SK-N-SH (cell line): ENCODE data around the gene MOBP. TPM values are rescaled to one million over a fixed set of nuclear protein-coding genes. Genes with fewer than 3 reads are reported as not detected.

Experiments
- CTCF ChIA-PET: fragments of 300-600, 350-600 bp; formaldehyde crosslinking; extraction: SDS; loops from one replicate; lab custom pipeline; 2021; lab: Yijun Ruan, JAX
- POLR2A ChIA-PET: fragments of 350-600 bp; sonication (Branson Sonifier 250); formaldehyde crosslinking; extraction: SDS; loops from one replicate; lab custom pipeline; 2020; ENCODE audit warnings: antibody characterized with exemption, inconsistent platforms; lab: Yijun Ruan, JAX
- DNase-seq: peaks from one replicate; pipeline ENCODE4 v3.0.0; 2012
- H2AFZ ChIP-seq: fragments of 200-600 bp; sonication (generic); 2 replicates; pipeline ENCODE4 v1.8.1; 2016; ENCODE audit warnings: antibody characterized with exemption, mild to moderate bottlenecking, low read depth
- H3F3A ChIP-seq: fragments of 200-600 bp; sonication (generic); replicated peaks from 2 replicates; pipeline ENCODE3; 2016; ENCODE audit warnings: antibody characterized with exemption, mild to moderate bottlenecking; ENCODE audit not compliant: insufficient read depth
- H3K27ac ChIP-seq, 2 experiments: fragments of 200-500 bp in 1 of 2; fragments of 200-600 bp in 1 of 2; sonication (Bioruptor generic) in 1 of 2; sonication (generic), shearing (Covaris generic) in 1 of 2; 2 replicates each; pipeline versions ENCODE4 v1.5.1 to v1.6.1; 2014 to 2016; ENCODE audit warnings: low read depth in 2 of 2, inconsistent platforms in 1 of 2, low read length in 1 of 2, mild to moderate bottlenecking in 1 of 2, mixed read lengths in 1 of 2
- H3K27me3 ChIP-seq: fragments of 200-600 bp; sonication (generic), shearing (Covaris generic); 2 replicates; pipeline ENCODE4 v1.6.1; 2016; ENCODE audit warnings: mixed run types; ENCODE audit not compliant: insufficient read depth
- H3K36me3 ChIP-seq, 2 experiments: fragments of 200-500 bp in 1 of 2; fragments of 200-600 bp in 1 of 2; sonication (Bioruptor generic) in 1 of 2; sonication (generic) in 1 of 2; replicated peaks in 1 of 2; 2 replicates each; pipeline versions ENCODE3 to v1.5.1; 2014 to 2016; ENCODE audit warnings: low read length in 1 of 2, mild to moderate bottlenecking in 1 of 2; ENCODE audit not compliant: insufficient read depth in 2 of 2, control insufficient read depth in 1 of 2
- H3K4me1 ChIP-seq, 2 experiments: fragments of 200-500 bp in 1 of 2; fragments of 200-600 bp in 1 of 2; sonication (Bioruptor generic) in 1 of 2; sonication (generic), shearing (Covaris generic) in 1 of 2; 2 replicates each; pipeline versions ENCODE4 v1.5.1 to v1.6.1; 2014 to 2016; ENCODE audit warnings: low read depth in 1 of 2, low read length in 1 of 2, mixed run types in 1 of 2; ENCODE audit not compliant: insufficient read depth in 2 of 2, control insufficient read depth in 1 of 2
- H3K4me2 ChIP-seq: fragments of 200-600 bp; sonication (generic), shearing (Covaris generic); 2 replicates; pipeline ENCODE4 v1.6.1; 2017; ENCODE audit warnings: mixed run types
- H3K4me3 ChIP-seq, 2 experiments: fragments of 200-500 bp in 1 of 2; fragments of 200-600 bp in 1 of 2; sonication (Bioruptor generic) in 1 of 2; sonication (generic), shearing (Covaris generic) in 1 of 2; 2 replicates each; pipeline versions ENCODE4 v1.5.1 to v1.8.1; 2014 to 2016; ENCODE audit warnings: low read depth in 2 of 2, inconsistent platforms in 1 of 2, low read length in 1 of 2, mild to moderate bottlenecking in 1 of 2, mixed read lengths in 1 of 2, moderate library complexity in 1 of 2
- H3K79me2 ChIP-seq: fragments of 200-600 bp; sonication (generic); 2 replicates; pipeline ENCODE4 v1.8.1; 2017; ENCODE audit warnings: mild to moderate bottlenecking; ENCODE audit not compliant: insufficient read depth
- H3K9ac ChIP-seq: fragments of 200-600 bp; sonication (generic); 2 replicates; pipeline ENCODE4 v1.6.1; 2017; ENCODE audit warnings: mixed run types
- H3K9me2 ChIP-seq: fragments of 200-600 bp; sonication (generic); 2 replicates; pipeline ENCODE4 v1.6.1; 2017; ENCODE audit warnings: mixed run types
- H3K9me3 ChIP-seq: fragments of 200-600 bp; sonication (generic); 2 replicates; pipeline ENCODE4 v1.6.1; 2017; ENCODE audit warnings: mixed run types, mild to moderate bottlenecking, moderate library complexity
- H4K20me1 ChIP-seq: fragments of 200-600 bp; sonication (generic); 2 replicates; pipeline ENCODE4 v1.6.1; 2017; ENCODE audit warnings: mild to moderate bottlenecking, mixed run types; ENCODE audit not compliant: insufficient read depth
- EZH2phosphoT487 ChIP-seq: fragments of 200-600 bp; sonication (generic); IDR thresholded peaks from 2 replicates; pipeline ENCODE4 v1.6.1; 2017; ENCODE audit warnings: low read depth, mixed run types, mild to moderate bottlenecking, antibody characterized with exemption, moderate library complexity, borderline replicate concordance
- FOXJ3 ChIP-seq: sonication (generic); formaldehyde crosslinking; IDR thresholded peaks from 2 replicates; pipeline ENCODE4 v1.5.1; 2020; ENCODE audit warnings: mild to moderate bottlenecking, missing genetic modification reagents
- GATA2 ChIP-seq: sonication (generic); formaldehyde crosslinking; IDR thresholded peaks from 2 replicates; pipeline ENCODE4 v1.5.0; 2020; ENCODE audit warnings: mild to moderate bottlenecking, missing genetic modification reagents
- IRF3 ChIP-seq: fragments of 150-350 bp; IDR thresholded peaks from 2 replicates; pipeline ENCODE4 v1.6.1; 2016; ENCODE audit warnings: mild to moderate bottlenecking, low read depth, low read length
- MAX ChIP-seq: IDR thresholded peaks from 2 replicates; pipeline ENCODE4 v1.4.0; 2012; ENCODE audit warnings: low read depth
- MXI1 ChIP-seq: IDR thresholded peaks from 2 replicates; pipeline ENCODE4 v1.6.1; 2012; ENCODE audit warnings: mild to moderate bottlenecking, low read depth, low read length, improper control_type of control experiment
- NFIC ChIP-seq: IDR thresholded peaks from 2 replicates; pipeline ENCODE4 v1.4.0; 2012; ENCODE audit warnings: borderline replicate concordance
- PBX3 ChIP-seq: IDR thresholded peaks from 2 replicates; pipeline ENCODE4; 2012
- POLR2AphosphoS5 ChIP-seq: IDR thresholded peaks from 2 replicates; pipeline ENCODE4 v1.6.1; 2012; ENCODE audit warnings: low read depth, low read length
- RXRA ChIP-seq: IDR thresholded peaks from 2 replicates; pipeline ENCODE4 v1.4.0; 2012; ENCODE audit warnings: low read depth, mild to moderate bottlenecking, borderline replicate concordance
- SIN3A ChIP-seq: IDR thresholded peaks from 2 replicates; pipeline ENCODE4 v1.6.1; 2012; ENCODE audit warnings: low read depth, mild to moderate bottlenecking, low read length, moderate library complexity, borderline replicate concordance
- TAF1 ChIP-seq: IDR thresholded peaks from 2 replicates; pipeline ENCODE4 v1.6.1; 2012; ENCODE audit warnings: low read depth, mild to moderate bottlenecking, low read length, moderate library complexity, borderline replicate concordance
- TCF12 ChIP-seq: IDR thresholded peaks from 2 replicates; pipeline ENCODE4 v1.4.0; 2012
- TEAD4 ChIP-seq: IDR thresholded peaks from 2 replicates; pipeline ENCODE4 v1.4.0; 2012; ENCODE audit warnings: mild to moderate bottlenecking, borderline replicate concordance; ENCODE audit not compliant: insufficient read depth
- USF1 ChIP-seq: IDR thresholded peaks from 2 replicates; pipeline ENCODE4 v1.4.0; 2012; ENCODE audit warnings: low read depth, borderline replicate concordance
- YY1 ChIP-seq: IDR thresholded peaks from 2 replicates; pipeline ENCODE4 v1.4.0; 2012; ENCODE audit warnings: low read depth, mild to moderate bottlenecking
- WGBS: methylation state at CpG from one replicate; pipeline ENCODE4 v1.1.6; 2017; ENCODE audit warnings: low lambda C conversion rate; 5-methylcytosine and 5-hydroxymethylcytosine counted together
- polyA plus RNA-seq, 3 experiments: library from polyadenylated mRNA; depleted of rRNA; stranded (reverse); fragments of >200 nt; gene quantifications; 2 replicates each; pipeline ENCODE4 v1.2.3, GENCODE V29; 2012

MOBP gene
- polyA plus RNA-seq, 1 of the 3 experiments (the other 2 are of a cell fraction) = not detected

- Histone ChIP-seq H3F3A (no peaks in the 10 kb centered on the region), H3K9me3 (no peaks in the 10 kb centered on the region), H4K20me1 (no peaks in the 10 kb centered on the region), H3K4me2 (no peak overlapping the region), H3K79me2 (no peaks in the 10 kb centered on the region), H2AFZ (no peak overlapping the region), H3K9me2 (no peaks in the 10 kb centered on the region), H3K4me1 (no peaks in the 10 kb centered on the region; a peak in 1 of 4 replicates), H3K36me3 (no peaks in the 10 kb centered on the region), H3K27ac (no peak overlapping the region), H3K4me3 (no peak overlapping the region), H3K27me3 (no peaks in the 10 kb centered on the region), H3K9ac (no peak overlapping the region)
- no peak for TF ChIP-seq YY1
- no peak for TF ChIP-seq TAF1
- TF ChIP-seq TCF12 = no peak
- TF ChIP-seq FOXJ3 (CRISPR knock-in tag) = no peak
- no peak for TF ChIP-seq GATA2 (CRISPR knock-in tag)
- no peak for TF ChIP-seq TEAD4
- TF ChIP-seq PBX3 = no peak
- no peak for TF ChIP-seq USF1
- no peak for TF ChIP-seq MAX
- no peak for TF ChIP-seq RXRA
- TF ChIP-seq NFIC = no peak
- TF ChIP-seq EZH2phosphoT487 = no peak
- ChIA-PET POLR2A (no interaction called here), CTCF (interaction anchor here (0.9 to 1.0 kb wide), 2 partner anchors 17 to 19 kb away, joined by 3 read pairs; no protein-coding TSS in a partner anchor)
- DNase-seq = peak; percentile 25
- WGBS = 86% methylated on average over 13 of the region's 22 CpGs
Measured at GRCh38 chr3:39428745-39429201, 38.7 kb upstream of the MOBP start.

GRCh38 chr3:39429466-39429865, 38.0 kb upstream of the MOBP start:
- H3K9me3 ChIP-seq = no peaks in the 10 kb centered on the region
- WGBS = 79% methylated on average over 11 of the region's 11 CpGs
- H4K20me1 ChIP-seq = no peaks in the 10 kb centered on the region
- no peak overlapping the region for H3K4me3 ChIP-seq
- H3K79me2 ChIP-seq = no peaks in the 10 kb centered on the region
- no peak overlapping the region for H3K4me2 ChIP-seq
- CTCF ChIA-PET = interaction anchor here (1.1 kb wide), 1 partner anchor 18 kb away, joined by 3 read pairs; no protein-coding TSS in a partner anchor
- peaks cover 0 to under 1% of the 10 kb centered on the region in 2 experiments; a peak in 1 of 4 replicates for H3K4me1 ChIP-seq
- H3F3A ChIP-seq = no peaks in the 10 kb centered on the region
- no peak overlapping the region for H3K9ac ChIP-seq
- no peak overlapping the region for H2AFZ ChIP-seq
- TF ChIP-seq NFIC = no peak
- no peak for TF ChIP-seq MAX
- no peak for TF ChIP-seq IRF3
- TF ChIP-seq POLR2AphosphoS5 = no peak
- no peak for TF ChIP-seq PBX3
- no peak for TF ChIP-seq TEAD4
- no peak for TF ChIP-seq MXI1
- TF ChIP-seq SIN3A = no peak
- TF ChIP-seq, all 33 proteins: peak for 0
- POLR2A ChIA-PET = no interaction called here
- Histone ChIP-seq H3K27ac (no peak overlapping the region), H3K36me3 (no peaks in the 10 kb centered on the region), H3K27me3 (no peaks in the 10 kb centered on the region), H3K9me2 (no peaks in the 10 kb centered on the region)
- DNase-seq = no peak
